Fibroblast of upper back skin (primary cell): Measurements from ENCODE around the gene SMG9.
"Not testable (repeated sequence)": the region's sequence is repeated elsewhere in the genome, so short reads cannot be mapped to it uniquely, and the experiment has no call there.

Experiments used
- DNase-seq: peaks from one replicate; pipeline ENCODE4 v3.0.0-alpha.2; 2013

The SMG9 gene

DNA sequence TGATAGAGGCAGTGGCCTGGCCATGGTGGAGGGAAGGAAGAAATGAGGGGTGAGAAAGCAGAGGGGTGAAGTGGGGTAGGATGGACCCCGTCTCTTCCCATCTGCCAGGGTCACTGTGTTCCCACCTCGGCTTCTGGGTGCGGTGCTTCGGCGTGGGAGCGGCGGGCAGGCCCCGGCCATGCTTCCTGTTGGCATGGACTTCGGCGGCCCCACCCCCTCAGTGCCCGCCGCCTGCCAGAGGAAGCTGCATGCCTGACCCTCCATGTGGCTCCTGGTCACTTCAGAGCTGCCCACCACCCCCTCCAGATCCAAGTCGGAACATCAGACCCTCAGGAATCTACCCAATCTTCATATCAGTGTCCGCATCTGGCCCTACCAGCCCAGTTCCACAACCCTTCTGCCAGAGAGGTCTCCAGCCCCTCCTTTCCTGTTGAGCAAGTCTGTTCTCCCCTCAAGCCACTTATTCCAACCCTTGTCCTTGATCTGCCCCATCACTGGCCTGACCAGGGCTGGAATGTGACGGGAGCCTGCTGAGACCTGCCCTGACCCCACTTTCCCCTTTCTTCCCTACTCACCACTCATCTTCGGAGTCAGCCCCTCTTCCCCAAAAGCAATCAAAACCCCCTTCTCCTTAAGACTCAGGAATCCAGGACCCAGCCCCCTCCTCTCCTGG lies 24.5 kb upstream of the SMG9 start:
- no peak for DNase-seq

DNA sequence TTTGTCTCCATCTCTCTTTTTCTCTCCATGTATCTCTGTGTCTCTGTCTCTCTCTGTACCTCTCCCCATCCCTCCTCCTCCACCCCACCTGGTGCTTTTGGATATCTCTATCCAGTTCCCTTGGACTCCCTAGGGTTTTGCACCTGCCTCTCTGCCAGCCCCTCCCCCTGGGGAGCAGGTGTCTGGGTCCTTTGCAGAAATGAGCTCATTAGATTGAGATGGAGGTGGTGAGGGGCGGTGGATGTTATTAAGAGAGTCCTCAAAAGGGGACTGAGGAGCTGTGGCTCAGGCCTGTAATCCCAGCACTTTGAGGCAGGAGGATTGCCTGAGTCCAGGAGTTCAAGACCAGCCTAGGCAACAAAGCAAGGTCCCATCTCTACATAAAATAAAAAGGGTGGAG lies 23.9 kb upstream of the SMG9 start:
- DNase-seq: no peak

- peak; percentile 82 for DNase-seq
Measured at GRCh38 chr19:43777163-43777695, 22.5 kb upstream of the SMG9 start.

GRCh38 chr19:43776286-43776685 lies 21.5 kb upstream of the SMG9 start:
- DNase-seq: no peak

DNA sequence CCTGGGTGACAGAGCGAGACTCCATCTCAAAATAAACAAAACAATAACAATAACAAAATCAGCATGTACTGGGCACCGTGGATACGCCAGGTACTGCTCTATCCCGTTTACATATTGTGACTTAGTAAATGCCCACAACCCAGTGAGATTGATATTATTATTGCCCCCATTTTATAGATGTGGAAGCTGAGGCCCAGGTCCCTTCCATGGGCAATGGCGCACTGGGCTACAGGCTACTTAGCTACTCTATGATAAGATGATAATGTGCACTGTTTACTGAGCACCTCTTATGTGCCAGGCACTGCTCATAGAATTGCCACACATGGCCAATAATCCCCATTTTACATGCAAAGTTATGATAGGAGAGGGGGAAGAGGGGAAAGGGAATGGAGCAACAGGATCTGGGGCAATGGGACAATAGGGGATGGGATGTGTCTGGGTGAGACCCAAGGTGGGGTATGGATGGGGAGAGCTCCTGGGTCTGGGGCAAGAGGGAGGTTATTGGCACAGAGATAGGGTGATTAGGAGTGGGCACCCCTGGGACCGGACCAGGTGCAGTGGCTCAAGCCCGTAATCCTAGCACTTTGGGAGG lies 20.6 kb upstream of the SMG9 start:
- DNase-seq: no peak

GRCh38 chr19:43774940-43775258 lies 20.1 kb upstream of the SMG9 start:
- not testable (repeated sequence) for DNase-seq

DNA sequence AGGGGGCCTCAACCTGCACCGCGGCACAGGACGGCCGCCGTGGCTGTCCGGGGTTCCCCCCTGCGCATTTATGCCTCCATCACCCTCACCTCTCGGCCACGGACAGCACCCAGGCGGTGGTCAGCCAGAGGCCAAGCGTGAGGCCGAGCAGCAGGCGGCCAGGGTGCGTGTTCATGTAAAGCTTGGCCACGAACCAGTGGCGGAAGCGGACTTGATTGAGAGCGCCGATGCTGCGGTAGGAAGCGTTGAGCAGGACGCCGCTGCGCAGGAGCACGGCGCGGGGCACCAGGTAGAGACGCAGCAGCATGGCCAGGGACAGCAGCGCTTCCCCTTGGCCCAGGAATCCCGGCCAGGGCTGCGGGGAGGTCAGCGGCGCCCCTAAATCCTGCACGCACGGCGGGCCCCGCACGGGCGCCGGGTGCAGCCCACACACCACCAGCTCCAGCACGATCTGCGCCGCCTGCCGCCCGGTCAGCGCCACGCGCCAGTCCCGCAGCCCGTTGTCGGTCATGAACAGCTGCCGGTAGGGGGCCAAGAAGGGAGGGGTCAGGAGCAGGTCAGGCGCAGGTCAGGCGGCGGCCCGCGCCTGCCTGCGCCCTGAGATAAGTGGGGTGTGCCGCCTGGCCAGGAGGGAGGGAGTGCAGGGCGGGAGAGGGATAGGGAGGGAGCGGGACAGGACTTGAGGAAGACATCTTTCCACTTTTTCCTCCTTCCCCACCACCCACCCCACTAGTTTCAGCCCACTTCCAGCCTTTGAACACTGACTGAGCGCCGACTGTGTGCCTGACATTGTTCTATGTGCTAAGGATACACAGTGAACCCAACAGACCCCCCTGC lies 19.6 kb upstream of the SMG9 start:
- peak; percentile 66 for DNase-seq

- DNase-seq: no peak
Measured at GRCh38 chr19:43773725-43774102, 19.0 kb upstream of the SMG9 start.

GRCh38 chr19:43769256-43769655 lies 14.5 kb upstream of the SMG9 start:
- DNase-seq: no peak

DNA sequence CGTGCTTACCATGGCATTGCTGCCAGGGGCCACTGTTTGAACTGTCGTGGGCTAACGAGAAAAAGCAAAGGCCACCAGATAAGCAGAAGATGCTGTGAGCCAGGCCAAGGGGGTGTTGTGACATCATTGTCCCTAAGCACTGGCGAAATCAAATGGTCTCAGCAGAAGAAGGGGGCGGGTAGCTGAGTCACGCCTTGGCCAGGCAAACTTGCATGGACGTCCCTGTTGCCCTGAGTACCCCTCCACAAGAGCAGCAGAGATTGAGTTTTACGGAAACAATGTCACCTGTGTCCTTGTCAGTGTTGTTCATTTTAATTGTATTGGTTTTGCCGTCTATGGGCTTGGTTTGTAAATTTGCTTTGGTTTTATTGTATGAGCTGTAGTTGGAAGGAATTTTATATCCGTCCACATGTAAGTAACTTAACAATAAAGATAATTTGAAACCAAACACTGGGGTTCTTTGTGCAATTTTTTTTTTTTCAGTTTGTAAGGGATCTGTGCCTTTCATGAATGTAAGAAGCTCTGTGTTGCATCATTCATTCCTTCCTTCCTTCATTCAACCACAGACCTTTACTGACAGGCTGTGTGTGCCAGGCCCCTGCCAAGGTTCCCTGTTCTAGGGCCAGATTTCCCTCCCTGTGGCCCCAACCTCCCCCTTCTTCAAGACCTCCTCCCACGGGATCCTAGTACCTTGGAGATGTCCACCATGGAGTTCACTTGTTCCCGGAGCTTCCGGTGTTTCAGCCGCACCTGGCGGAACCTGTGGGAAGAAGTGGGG lies 13.7 kb upstream of the SMG9 start:
- no peak for DNase-seq

DNA sequence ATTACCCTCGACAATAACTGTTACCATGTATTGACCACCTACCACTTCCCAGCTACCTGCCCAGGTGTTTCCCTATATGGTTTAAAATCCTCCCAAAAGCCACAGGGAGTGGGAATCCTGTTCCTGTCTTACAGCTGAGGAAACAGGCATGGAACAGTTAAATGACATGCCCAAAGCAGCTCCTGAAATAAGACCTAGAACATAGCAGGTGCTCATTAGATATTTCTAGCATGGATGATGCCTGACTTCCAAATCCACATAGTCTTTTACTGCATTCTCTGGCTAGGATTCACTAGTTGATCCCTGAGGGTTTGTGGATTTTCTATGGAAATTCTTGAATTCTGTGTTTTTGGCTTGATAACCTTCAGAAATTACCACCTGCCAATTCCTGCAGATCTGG lies 13.1 kb upstream of the SMG9 start:
- DNase-seq: no peak

GRCh38 chr19:43767316-43767715 lies 12.6 kb upstream of the SMG9 start:
- no peak for DNase-seq

DNA sequence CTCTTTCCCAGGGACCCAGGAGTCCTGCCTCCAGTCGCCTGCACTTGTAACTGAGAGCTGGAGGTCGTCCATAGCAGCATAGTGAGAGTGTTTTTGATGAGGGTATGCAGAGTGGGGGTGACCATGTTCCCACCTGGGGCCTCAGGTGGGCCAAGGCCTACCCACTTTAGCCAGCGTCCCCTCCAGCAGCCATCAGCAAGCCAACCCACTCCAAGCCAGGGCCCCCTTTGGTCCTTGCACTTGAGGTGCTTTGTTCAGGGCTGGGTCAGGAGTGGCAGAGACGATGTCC lies 11.9 kb upstream of the SMG9 start:
- no peak for DNase-seq

DNA sequence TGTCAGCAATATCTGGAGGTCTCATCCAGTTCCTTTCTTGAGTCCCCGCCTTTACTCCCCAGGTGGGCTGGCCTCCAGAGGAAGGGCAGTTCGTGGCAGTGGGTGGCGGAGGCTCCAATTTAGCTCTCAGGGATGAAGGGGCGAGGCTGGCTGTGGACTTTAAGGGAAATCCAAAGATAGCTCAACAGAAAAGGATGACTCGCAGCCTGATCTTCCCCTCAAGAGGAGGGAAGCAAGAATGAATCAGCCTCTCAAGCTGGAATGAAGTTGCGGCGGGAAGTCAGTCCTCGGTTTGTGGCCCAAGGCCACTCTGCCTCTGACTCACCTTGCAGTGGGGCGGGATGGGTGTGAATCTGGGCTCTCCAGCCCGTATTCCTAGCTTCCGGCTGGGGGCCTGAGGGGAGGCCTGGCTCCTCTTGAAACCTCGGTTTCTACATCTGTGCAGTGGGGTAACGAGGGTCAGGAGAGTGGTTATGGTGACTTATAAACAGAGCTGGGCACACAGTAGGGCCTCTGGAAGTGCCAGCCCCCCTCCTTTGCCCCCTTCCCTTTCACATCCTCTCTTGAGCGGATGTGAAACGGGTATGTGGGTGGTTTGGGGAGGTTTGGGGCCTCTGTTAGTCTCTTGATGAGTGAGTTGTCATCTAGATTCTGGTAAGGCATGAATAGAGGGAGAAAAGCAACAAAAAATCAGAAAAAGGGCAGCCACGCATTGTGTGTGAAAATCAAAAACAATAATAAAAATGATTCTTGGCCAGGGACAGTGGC lies 10.5 kb upstream of the SMG9 start:
- peak; percentile 98 for DNase-seq

DNA sequence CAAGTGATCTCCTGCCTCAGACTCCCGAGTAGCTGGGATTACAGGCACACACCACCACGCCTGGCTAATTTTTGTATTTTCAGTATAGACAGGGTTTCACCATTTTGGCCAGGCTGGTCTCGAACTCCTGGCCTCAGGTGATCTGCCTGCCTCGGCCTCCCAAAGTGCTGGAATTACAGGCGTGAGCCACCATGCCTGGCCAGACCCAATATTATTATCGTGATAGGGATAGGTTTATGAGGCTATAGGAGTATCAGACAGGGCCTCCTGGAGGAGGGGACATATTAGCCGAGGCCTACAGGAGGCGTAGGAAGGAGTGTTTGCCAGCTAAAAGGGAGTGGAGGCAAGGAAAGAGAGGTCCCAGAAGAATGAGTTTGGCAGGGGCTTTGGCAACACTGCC lies 9.9 kb upstream of the SMG9 start:
- DNase-seq: not testable (repeated sequence)

- peak; percentile 37 for DNase-seq
Measured at GRCh38 chr19:43763473-43763939, 8.7 kb upstream of the SMG9 start.

DNA sequence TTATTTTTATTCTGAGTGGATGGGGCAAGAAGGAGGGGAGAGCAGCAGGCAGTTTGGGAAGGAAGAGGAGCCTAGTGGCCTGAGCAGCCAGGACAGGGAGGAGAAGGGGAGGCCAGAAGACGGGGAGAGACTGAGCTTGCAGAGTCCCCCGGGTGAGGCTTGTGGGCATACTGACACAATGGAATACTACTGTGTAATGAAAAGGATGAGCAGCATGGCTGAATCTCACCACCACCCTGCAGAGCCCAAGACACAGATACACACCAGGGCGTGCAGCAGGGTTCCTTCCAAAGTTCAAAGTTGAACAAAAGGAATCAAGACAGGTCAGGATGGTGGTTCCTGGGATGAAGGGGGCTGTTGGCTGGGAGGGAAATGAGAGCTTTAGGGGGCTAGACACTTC lies 8.1 kb upstream of the SMG9 start:
- DNase-seq: no peak

DNA sequence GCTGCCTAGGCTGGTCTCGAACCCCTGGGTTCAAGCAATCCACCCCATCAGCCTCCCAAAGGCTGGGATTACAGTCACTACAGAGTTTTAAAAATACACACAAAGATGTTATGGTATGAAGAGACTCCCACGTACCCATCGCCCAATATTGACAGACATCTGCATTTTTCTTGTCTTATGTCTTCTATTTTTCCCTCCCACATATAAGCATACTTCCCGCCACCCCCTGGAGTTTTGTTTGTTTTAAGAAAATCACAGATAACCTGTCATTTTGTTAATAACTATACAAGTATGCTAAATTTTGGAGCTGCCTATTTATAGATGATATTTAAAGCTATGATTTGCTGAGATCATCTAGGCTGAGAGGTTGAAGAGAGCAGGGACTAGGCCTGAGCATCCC lies 6.2 kb upstream of the SMG9 start:
- no peak for DNase-seq

GRCh38 chr19:43759515-43759914 lies 4.8 kb upstream of the SMG9 start:
- peak; percentile 40 for DNase-seq

GRCh38 chr19:43755256-43755801 lies 567 bp upstream of the SMG9 start:
- peak; percentile 76 for DNase-seq

DNA sequence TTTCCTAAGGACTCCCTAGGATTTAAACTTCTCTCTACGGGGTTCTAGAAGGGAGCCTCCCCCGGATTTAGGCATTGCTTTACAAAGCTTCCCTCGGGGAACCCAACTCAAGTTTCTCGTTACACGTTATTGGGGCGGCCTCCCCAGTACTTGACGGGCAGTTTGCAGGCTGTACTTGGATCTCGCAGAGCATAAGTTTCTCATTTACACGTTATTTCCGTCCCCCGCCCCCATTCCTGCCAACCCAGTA lies 584 bp downstream of the SMG9 start:
- DNase-seq: no peak

DNA sequence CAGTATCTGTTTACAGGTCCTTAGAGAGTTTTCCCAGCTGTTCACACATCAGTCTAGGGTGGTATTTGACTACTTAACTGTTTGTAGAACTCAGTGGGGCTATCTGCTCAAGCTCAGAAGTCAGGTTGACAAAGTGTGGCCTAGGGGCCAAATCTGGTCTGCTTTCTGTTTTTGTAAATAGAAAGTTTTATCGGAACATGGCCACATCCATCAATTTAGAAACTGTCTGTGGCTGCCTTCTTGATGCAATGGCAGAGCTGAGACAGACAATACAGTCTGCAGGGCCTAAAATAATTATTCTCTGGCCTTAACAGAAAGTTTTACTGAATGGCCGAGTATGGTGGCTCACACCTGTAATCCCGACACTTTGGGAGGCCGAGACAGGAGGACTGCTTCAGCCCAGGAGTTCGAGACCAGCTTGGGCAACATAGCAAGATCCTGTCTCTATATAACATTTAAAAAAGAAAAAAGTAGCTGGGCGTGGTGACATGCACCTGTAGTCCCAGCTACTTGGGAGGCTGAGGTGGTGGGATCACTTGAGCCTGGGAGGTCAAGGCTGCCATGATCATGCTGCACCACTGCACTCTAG lies 2.4 kb downstream of the SMG9 start:
- no peak for DNase-seq
